Measurements from ENCODE around the gene SLC26A9.
"Not testable (repeated sequence)": the region's sequence is repeated elsewhere in the genome, so short reads cannot be mapped to it uniquely, and the experiment has no call there.

- not testable (repeated sequence) for TF ChIP-seq CTCF, EP300, POLR2A (IDR thresholded peaks at IDR 0.05)
These were observed 52.6 kb downstream of the SLC26A9 start for GRCh38 chr1:205890631-205891030.

All from ovary (tissue), 3 donors.